ENCODE results near the gene TTC7B.

The TTC7B gene

DNA sequence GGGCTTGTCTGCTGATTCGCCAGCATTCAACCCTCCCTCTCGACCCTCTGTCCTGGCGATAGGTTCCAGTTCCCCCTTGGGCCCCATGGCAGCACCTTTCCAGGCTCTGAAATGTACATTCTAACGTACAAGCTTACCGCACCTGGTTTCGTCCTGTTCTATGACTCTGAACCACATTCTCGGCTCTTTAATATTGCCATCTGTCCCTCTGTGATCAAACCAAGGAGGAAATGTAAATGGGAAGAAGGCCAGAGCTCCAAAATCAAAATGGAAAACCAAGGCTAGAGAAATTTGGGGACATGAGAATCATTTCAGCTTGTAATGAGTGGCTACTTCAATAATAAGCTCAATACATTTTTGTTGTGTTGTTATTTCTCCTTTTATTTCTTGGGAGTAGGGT, 117.2 kb downstream of the TTC7B start:
- no peak for FAIRE-seq

DNA sequence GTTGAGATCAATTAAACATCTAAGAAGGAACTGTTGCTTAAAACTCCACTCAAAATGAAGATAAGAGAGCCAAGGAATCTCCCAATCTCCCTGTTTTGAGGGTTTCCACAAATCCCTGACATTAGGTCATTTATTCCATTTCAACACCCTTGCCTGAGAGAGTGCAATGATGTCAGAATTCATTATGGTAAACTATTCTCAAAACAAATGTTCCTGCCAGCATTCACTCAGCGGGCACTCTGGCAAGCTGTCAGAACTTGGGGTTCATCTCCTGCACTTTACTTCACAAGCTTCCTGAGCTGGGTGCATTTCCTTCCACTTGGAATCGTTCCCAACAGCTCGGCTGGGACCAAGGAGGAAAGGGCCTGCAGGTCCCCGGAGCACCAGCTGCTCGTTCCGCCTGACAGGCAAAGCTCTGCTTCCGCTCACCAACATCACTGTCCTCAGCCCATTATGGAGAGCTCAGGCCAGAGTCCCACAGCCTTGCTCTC, 117.8 kb downstream of the TTC7B start:
- FAIRE-seq: no peak

DNA sequence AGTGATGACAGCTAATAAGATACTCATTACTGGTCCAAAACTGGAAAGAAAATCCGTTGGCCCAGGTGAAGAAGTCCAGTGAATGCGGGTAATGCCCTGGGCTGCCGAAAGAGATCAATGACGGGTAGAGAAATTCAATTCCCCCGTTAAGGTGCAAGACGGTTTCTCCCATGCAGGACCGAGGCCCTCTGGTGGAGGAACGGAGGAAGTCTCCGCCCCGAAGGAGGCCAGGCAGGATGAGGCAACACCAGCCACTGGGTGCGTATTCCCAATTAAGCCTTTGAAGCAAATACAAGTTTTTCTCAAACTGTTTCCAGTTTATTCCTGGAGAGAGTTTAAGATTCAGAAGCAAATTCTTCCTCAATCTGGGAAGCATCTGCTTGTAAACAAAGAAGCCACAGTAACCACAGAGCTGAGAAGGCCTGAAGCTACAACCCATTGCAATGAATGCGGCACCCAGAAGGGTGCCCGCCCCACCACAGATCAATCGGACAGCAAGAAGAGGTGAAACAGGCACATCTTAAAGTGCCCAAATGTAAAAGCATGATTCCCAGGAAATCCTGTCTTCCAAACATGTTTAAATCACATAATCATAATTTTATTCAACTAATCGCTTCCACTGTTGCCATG, 118.5 kb downstream of the TTC7B start:
- no peak for FAIRE-seq

DNA sequence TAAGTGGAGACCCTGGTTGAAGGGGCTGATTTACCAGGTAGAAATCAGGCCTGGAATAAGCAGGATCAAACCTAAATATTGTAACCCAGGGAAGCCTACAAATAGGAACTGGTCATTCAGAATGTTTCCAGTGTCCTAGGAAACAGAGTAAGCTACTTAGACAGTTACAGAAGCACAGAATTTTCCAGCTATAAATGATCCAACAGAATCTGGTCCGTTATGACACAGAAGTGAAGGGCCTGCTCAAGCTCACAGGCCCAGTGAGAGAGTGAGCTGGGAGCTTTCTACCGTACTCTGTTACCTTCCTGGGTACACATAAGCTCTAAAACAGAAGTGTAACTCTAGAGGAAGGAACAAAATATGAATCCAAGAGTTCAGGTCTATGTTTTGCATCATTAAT, 119.1 kb downstream of the TTC7B start:
- FAIRE-seq: no peak

DNA sequence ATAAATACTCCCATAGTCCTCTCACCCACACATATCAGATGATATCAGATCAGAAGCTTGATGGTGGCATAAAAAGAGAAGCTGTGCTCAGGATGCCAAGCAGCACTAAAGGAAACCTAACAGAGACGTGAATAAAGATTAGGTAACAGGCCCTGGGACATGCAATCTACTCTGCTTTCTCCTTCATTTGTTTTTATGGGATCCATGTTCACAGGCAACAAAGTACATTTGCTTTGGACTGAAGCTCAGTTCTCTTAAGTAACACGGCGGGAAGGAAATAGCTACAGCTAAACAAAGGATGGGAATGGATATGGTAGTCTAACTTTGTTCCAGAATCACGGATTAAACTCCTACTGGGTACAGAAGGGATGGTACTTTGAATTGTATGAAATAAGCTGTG, 119.5 kb downstream of the TTC7B start:
- no peak for FAIRE-seq

DNA sequence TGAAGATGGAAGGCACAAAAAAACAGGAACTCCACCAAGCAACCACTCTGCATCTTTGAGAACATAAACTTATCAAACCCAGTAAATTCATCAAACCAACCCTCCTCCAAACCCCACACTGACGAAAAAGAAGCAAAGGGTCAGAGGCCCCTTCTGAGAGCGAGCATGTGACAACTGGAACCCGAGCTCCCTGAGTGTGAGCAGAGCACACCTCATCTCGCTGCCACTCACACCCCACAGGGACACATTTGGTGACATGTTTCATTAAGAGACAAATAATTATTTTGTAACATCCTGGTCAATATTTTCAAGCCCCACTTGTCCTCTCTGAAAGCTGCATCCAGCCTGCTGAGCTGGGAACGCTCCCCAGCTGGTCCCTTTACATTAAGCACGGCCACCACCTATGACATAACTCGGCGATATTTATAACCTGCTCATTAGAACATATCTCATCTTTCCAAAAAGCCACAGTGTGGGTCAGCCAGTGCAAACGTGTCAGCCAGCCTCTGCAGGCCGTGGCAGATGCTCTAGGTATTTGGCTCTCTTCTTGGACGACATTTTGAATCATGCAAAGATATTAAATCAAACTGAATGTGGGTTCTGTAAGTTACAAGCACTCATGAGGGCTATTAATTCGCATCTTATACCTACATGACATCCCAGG, 120.1 kb downstream of the TTC7B start:
- no peak for FAIRE-seq

DNA sequence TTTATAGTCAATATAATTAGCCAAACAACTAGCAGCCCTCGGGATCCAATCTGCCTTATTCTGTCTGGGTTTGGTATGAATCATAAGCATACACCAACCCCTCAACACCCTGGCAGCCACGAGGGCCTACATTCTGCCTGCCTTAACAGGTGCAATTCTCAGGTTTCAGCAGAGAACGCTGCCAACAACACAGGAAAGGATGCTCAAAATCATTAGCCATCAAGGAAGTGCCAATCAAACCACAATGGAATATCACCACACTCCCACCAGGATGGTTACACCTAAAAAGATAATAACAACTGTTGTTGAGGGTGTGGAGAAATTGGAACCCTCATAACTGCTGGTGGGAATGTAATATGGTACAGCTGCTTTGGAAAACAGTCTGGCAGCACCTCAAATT, 122.8 kb downstream of the TTC7B start:
- FAIRE-seq: no peak

DNA sequence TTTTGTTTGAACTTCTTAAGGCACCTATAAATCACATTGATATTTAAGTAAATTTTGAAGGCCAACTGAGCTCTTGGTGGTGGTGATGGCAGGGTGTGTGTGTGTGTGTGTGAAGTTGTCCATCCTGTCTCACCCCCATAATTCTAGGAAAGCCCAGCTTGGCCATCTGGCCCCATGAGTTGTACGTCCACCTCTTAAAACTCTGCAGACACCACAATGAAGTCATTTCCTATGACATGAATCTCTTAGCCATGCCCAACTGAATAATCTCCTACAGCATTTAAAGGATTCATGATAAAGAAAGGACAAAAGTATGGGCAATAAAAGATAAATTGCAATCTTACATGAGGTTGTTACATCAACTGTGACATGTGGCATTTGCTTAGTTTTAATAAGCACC, 123.4 kb downstream of the TTC7B start:
- FAIRE-seq: no peak

DNA sequence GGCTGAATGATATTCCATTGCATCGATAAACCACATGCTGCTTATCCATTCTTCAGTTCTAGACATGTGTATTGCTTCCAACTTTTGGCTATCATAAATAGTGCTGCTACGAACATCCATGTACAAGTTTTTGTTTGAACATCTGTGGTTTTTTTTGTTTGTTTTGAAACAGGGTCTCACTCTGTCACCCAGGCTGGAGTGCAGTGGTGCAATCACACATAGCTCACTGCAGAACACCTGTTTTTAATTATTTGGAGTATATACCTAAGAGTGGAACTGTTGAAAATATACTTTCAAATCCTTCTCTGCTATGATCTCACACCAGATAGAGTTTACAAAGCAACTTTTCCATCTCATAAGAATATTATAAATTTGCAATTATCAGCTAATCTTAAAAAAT, 124.2 kb downstream of the TTC7B start:
- FAIRE-seq: no peak

DNA sequence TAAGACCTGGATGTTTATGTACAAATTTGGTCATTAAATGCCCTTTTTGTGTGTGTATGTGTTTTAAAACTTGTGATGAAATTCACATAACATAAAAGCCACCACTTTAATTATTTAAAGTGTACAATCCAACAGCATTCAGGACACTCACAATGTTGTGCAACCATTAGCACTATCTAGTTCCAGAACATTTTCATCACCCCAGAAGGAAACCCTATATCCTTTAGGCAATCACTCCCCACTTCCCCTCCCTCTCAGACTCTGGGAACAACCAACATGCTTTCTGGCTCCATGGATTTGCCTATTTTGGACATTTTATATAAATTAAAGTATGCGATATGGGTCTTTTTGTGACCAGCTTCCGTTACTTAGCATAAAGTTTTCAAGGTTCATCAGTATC, 124.6 kb downstream of the TTC7B start:
- no peak for FAIRE-seq

DNA sequence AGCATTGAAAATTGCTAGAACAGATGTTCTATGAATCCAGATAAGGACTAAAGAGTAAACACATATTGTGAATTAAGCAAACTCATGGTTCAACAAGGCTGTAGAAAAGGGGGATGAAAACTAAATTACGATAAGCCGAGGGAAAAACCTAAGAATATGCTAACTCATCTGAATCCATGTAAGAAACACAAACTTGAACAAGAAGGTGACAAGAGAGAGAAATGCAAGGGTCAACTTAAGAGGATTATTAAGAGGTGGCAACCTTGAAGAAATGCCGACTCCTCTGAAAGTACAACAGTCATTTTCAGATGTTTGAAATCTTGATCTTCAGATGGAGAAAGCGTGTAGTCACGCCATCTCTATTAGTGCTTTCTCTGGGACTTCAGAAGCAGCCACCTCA, 128.6 kb downstream of the TTC7B start:
- FAIRE-seq: no peak

DNA sequence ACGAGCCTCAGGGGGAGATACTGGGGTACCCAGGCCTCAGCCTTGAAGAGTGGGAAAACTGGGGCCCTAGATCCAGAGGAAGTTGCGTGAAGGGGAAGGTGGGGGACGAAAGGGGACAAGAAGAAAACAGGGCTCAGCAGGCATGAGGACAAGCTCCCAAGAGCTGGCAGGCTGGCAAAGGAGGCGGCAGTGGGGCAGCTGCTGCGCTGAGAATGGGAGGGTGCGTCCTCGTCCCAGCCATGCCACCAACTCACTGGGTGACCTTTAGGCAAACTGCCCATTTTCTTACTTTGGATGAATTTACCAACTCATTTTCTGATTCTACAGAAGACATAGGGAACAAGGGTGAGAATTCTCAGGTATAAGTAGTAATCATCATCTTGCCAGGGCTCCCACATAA, 133.6 kb downstream of the TTC7B start:
- FAIRE-seq: no peak

DNA sequence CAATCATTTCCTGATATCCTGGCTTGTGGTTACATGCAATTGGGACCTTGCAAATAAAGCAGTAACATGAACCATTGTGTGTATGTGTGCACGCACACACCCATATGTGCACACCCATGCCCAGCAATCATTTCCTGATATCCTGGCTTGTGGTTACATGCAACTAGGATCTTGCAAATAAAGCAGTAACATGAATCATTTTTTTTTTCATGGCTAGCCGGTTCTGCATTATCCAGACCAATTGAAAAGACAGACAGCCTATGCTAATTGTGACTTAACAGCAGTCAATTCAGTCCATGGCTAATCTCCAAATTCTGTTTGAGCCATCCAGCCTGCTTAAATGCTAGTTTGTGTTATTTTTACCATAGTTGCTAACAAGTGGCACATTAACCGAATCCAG, 134.3 kb downstream of the TTC7B start:
- FAIRE-seq: no peak

DNA sequence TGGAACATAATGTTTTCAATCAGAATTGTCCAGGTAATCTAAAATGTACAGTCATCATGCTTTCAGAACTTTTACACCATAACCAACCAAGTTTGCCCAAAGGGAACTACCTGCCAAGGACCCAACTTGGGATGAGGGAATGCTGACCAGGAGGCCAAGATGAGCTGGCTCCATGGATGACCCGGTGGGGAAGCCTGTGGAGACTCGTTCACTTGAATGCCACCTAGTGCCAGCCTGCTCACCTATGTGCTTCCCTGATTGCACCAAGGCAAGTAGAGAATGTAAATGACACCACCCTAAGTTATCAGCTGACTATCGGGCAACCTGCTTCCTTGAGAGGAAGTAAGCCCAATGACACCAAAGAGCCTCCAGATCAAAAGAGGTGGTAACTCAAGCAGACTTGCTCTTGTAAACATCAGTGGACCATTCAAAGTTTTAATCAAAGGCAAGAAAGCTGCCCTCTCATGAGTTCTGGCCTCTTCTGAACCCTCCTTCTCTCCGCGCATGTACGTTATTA, 137.3 kb downstream of the TTC7B start:
- FAIRE-seq: no peak

DNA sequence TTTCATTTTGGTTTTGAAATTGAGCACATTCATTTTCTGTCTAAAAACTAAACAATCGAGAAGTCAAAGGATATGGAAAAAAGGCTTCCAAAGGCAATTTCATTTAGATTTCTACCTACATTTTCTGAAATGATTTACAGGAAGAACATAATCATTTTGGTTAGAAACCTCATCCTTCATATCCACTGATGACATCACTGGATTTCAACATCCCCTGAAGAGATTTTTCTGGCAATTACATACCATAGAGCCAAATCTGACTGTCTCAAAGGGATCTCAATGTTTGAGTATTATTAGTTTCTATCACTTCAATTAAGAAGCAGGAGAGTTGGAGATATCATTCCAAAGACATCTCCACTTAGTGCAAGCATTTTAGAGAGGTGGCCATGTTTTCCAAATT, 137.8 kb downstream of the TTC7B start:
- FAIRE-seq: no peak

DNA sequence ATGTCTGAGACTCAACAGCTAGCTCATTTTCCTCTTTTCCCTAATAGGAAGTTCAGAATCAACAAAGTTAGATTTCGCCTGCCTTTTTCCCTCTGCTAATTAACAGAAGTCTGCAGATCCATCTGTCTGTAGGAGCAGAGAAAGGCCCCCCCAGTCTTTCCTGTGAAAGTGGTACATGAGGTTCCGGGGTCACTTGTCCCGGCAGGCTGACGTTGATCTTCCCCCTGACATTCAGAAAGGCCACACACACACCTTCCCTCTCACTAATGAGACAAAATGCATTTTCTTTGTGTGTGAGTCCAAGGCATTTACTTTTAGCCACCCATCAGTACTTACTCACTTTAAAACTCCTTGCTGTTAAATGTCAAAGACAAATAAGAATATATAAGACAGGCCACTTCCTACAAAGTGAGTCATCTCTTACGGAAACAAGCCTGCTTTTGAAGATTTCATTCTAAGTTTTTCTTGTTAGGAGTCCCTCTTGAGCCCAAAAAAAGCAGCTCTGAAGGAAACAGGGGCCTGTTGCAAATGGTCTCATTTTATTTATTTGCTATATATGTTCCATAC, 138.7 kb downstream of the TTC7B start:
- no peak for FAIRE-seq

DNA sequence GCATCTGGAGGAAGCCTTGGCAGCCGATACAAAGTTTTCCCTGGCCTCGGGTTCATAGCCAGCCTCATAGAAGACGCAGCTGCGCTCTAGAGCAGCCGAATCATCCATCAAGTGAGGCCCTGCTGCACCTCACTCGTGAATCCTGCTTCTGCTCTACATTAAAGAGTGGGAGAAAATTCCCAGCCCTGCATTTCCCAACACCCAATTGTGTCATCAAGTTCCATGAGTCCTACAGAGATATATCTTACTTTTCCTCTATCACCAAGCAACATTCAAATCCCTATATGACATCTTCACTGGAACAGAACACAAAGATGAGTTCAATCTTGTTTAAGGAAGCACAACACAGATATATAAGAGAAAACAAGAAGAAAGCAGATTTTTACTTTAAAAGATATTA, 139.3 kb downstream of the TTC7B start:
- FAIRE-seq: no peak

DNA sequence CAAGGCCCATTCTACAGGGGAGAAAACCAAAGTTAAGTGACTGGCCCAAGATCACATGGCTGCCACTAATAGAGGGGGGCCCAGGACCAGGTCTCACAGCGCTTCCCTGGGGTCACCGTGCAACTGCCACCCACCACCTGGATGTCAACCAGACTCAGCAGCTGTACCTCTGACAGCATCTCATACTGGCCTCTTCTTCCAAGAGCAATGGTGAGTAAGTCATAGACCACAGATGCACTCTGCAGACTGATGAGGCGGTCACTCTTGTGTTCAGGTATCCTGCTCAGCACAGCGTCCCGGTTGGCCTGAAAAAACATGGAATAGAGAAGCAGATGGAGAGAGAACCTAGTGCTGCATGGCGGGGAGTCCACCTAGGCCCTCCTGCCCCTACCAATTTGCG, 139.9 kb downstream of the TTC7B start:
- no peak for FAIRE-seq

DNA sequence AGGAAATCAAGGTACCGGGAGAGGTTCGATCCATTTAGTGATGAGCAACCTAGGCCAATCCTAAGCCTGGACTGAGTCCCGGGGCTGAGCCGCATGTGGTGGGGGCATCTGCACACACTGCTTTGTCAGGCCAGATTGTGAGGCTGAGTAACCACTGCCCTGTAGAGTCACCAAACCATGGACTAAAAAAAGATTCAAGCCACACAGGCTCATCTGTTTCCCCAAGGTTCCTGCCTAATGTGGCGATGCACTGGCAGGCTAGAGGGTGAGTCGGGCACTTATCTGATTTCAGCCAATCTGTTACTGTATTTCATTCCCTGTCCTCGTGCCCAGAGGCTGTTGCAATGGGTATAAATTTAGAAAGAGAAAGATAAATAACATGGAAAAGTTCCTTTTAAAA, 140.8 kb downstream of the TTC7B start:
- no peak for FAIRE-seq

DNA sequence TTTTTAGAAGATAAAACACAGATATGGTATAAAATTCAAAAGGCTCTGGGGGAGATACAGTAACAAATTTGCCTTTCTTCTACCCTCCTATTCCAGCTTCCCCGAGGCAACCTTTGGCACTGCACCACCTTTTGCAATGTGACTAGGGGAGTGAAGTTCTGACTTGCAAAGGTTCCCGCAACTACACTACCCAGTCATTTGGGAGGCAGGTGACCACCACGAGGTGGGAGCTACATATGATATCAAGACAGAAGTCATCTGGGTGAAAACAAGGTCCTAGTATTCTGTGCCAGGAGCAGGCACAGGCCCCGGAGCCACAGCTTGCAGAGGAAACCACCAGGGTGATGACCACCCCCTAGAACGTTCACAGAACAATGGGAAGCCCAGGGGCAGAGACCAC, 141.5 kb downstream of the TTC7B start:
- no peak for FAIRE-seq

DNA sequence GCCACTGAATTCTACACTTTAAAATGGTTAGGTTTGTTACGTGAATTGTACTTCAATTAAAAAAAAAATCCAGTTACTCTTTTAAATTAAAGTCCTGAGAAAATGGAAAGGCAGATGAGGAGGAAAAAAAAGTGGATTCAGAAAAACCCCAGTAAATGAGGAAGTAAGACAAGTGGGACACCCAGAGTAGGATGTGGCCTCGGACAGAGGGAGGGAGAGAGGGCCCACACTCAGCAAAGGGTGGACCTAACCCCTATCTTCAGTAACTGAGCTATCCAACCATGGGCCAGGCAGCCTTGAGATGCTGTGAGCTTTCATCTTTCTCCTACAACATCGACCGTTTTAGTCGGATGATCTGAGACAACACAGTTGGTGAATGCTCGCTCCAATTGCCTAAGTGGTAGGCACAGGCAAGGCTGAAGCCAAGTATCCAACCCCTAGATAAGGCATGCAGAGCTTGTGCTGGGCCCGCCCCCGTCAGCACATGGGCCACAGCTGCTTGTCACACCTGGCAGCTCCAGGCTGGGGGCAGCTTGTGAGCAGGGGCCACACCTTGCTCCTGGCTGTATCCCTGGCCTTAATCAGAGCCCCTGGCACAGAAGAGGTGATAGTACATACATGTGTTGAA, 142.1 kb downstream of the TTC7B start:
- no peak for FAIRE-seq

DNA sequence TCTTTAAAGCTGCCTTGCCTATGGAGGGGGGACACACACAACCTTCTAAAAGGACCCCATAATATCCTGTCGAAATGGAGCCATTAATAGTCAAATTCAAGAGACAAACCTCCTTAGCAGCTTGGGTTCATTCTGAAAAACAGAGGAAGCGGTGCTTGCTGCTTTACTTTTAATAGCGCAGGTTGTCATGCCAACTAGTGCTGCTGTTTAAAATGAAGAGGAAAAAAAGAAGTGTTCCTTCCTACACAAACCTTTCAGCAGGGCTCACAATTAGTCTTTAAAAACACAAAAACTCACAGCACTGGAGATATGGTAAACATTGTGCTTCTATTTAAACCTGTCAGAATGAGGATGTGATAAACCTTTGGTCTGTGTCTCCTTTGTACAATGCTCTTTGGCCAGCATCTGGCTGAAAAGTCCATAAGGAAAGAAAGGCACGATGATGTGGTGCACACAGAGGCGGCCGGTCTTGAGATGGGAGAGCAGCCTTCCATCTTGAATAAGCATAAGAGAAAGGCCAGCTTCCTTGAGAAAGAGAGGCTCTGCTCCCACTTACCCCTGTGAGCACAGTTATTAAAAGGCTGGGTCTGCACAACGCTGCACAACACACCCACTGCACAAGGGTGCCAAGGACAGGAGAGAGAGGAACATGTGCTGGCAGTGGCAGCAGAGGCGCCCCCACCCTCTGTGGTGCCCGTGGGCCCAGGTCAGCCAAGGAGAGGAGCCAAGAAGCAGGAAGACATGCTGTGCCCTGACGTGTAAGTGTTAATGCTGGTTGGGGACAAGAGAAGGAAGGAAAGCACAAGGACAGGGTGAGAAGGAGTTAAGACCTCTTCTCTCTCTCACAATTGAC, 144.6 kb downstream of the TTC7B start:
- FAIRE-seq: no peak

DNA sequence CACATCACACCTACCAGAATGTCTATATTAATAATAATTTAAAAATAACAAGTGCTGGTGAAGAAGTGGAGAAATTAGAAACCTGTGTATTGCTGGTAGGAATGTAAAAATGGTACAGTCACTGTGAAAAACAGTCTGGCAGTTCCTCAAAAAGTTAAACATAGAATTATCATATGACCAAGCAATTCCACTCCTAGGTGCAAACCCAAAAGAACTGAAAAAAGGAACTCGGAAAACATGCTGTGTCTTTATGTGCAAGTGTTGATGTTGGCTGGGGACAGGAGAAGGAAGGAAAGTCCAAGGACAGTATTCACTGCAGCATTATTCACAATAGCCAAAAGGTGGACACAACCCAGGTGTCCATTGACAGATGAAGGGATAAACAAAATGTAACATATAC, 146.5 kb downstream of the TTC7B start:
- FAIRE-seq: no peak

Measured in endometrium (tissue), 2 donors.